A673 (cell line): ENCODE data around the gene MAP4K4.

Experiments
- CTCF ChIP-seq: fragments of 300-800, 200-600 bp; sonication (generic); conservative IDR thresholded peaks from 2 replicates; pipeline ENCODE4 v1.5.1; 2017; ENCODE audit warnings: low read depth, mild to moderate bottlenecking, antibody characterized with exemption, low read length, moderate library complexity, mixed read lengths
- EZH2 ChIP-seq: fragments of 200-600 bp; sonication (generic); IDR thresholded peaks from 2 replicates; pipeline ENCODE4 v1.6.1; 2017; ENCODE audit warnings: borderline replicate concordance, low read depth, mild to moderate bottlenecking, mixed read lengths, antibody characterized with exemption, low read length; ENCODE audit not compliant: poor library complexity, severe bottlenecking

- TF ChIP-seq CTCF (no peak), EZH2 (no peak)
Observed at GRCh38 chr2:101750688-101751087, 53.2 kb downstream of the MAP4K4 start.
